Measurements from ENCODE around the gene SPATA13.

DNA sequence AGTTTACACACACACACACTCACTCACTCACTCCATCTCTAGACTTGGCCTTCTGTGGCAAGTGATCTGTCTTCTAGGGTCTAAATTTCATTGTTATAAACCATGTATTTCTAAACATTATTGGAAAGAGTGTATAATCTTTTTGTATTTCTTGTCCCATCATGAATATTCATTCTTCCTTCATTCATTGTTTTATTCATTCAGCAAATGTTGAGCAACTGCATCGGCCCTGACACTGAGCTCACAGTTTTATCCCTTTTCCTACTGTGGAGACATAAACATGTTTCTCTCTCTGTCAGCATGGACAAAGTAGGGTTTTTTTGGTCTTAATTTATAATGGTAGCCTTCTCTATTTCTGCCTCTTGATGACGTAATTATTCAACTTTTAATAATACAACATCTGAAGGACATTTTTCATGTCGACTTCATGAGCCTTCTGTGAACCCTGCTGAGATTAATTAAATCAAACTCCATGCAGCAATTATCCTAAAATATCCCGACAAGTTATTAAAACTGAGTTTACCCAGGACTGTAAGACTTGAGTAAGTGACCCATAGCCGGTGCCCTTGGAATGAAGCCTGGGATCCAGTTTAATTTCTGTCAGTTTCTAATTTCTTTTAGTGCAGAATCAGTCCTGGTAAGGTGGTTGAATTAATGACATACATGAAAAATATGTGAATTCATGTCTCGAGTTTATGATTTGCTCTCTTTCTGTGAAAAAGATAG, 7.3 kb downstream of the SPATA13 start:
- TF ChIP-seq GATA3 (IDR thresholded peaks at IDR 0.05; ENCODE audit: low read depth, low read length): no peak
- no peak for TF ChIP-seq GATA2 (IDR thresholded peaks at IDR 0.05; ENCODE audit: low read depth, low read length)

All from SH-SY5Y (cell line).